Tibial nerve (tissue), 4 donors: ENCODE data around the gene ERG28.

ENCODE experiments used
- EP300 ChIP-seq, 2 donors: sonication (generic); formaldehyde crosslinking; IDR thresholded peaks; one replicate each; pipeline ENCODE4 v1.6.1; 2017; ENCODE audit warnings: antibody characterized with exemption in 2 of 2, mild to moderate bottlenecking in 1 of 2
- POLR2A ChIP-seq, 2 donors: fragments of 450-650 bp; IDR thresholded peaks; one replicate each; pipeline ENCODE4 v1.6.1; 2017; ENCODE audit warnings: antibody characterized with exemption in 2 of 2, mild to moderate bottlenecking in 2 of 2, moderate library complexity in 2 of 2
- TF ChIP-seq, protein P1 (sequence below), 5 experiments: fragments of 200-600 bp in 3 of 5; fragments of 450-650 bp in 2 of 5; sonication (generic) in 3 of 5; IDR thresholded peaks; one replicate each; pipeline ENCODE4 v1.5.1; 2016 to 2019; ENCODE audit warnings: antibody characterized with exemption in 5 of 5, mild to moderate bottlenecking in 3 of 5, moderate library complexity in 2 of 5

DNA sequence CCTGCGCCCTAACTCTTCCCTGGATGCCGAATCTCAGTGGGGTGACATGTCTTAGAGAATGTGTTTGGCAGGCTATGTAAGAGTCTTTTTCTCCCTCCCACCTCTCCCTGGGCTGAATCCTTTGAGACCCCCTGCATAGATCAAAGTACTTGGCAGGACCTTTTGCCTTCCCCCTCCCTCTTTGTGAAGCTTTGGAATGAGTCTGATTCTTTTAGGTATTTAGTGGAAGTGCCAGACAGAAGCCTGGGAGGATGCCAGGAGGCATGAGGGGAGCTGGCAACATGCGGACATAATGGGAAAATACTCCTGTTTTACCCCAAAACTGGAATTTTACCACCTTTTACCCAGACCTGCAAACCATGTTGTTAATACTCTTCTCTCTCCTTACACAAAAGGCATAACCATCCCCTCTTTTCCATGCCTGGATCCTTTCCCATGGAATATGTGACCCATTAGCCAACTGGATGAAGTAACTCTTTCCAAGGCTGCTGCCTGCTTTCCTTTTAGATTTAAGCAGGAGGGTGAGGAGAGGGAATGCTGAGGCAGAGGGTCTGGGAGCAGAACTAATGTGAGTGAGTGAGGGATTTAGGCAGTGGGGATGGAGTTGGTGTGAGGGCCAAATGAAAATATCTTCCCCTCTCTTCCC lies 42.1 kb upstream of the ERG28 start:
- no peak for TF ChIP-seq POLR2A (IDR thresholded peaks at IDR 0.05)
- TF ChIP-seq, protein P1, sequence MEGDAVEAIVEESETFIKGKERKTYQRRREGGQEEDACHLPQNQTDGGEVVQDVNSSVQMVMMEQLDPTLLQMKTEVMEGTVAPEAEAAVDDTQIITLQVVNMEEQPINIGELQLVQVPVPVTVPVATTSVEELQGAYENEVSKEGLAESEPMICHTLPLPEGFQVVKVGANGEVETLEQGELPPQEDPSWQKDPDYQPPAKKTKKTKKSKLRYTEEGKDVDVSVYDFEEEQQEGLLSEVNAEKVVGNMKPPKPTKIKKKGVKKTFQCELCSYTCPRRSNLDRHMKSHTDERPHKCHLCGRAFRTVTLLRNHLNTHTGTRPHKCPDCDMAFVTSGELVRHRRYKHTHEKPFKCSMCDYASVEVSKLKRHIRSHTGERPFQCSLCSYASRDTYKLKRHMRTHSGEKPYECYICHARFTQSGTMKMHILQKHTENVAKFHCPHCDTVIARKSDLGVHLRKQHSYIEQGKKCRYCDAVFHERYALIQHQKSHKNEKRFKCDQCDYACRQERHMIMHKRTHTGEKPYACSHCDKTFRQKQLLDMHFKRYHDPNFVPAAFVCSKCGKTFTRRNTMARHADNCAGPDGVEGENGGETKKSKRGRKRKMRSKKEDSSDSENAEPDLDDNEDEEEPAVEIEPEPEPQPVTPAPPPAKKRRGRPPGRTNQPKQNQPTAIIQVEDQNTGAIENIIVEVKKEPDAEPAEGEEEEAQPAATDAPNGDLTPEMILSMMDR (IDR thresholded peaks at IDR 0.05), result no peak
- TF ChIP-seq EP300 (IDR thresholded peaks at IDR 0.05), result peak in 1 of 2 donors; percentile 16
